HCT116 (cell line): ENCODE measurements around the gene CNPY3.

Source experiments
- CBX3 ChIP-seq: IDR thresholded peaks from 2 replicates; pipeline ENCODE4 v1.6.1; 2012; ENCODE audit warnings: low read depth
- EZH2 ChIP-seq: fragments of 200-600 bp; sonication (generic); IDR thresholded peaks from 2 replicates; pipeline ENCODE4 v1.6.1; 2017; ENCODE audit warnings: antibody characterized with exemption, mixed run types
- EZH2phosphoT487 ChIP-seq: fragments of 200-600 bp; IDR thresholded peaks from 2 replicates; pipeline ENCODE4 v1.6.1; 2018; ENCODE audit warnings: antibody characterized with exemption, borderline replicate concordance
- SRF ChIP-seq: IDR thresholded peaks from 2 replicates; pipeline ENCODE4 v1.6.1; 2012; ENCODE audit warnings: low read depth
- TF ChIP-seq, protein P1 (sequence below), 3 experiments: fragments of 200-600 bp in 1 of 3; sonication (generic) in 1 of 3; IDR thresholded peaks in 2 of 3; conservative IDR thresholded peaks in 1 of 3; 2 replicates each; pipeline ENCODE4 v1.5.1; 2012 to 2017; ENCODE audit warnings: low read depth in 2 of 3, low read length in 2 of 3, antibody characterized with exemption in 1 of 3, borderline replicate concordance in 1 of 3, control low read depth in 1 of 3, mild to moderate bottlenecking in 1 of 3, mixed read lengths in 1 of 3, mixed run types in 1 of 3, moderate library complexity in 1 of 3; ENCODE audit not compliant: insufficient read depth in 1 of 3
- TF ChIP-seq, protein P2 (sequence below): IDR thresholded peaks from 2 replicates; pipeline ENCODE4 v1.6.1; 2012; ENCODE audit warnings: low read depth

DNA sequence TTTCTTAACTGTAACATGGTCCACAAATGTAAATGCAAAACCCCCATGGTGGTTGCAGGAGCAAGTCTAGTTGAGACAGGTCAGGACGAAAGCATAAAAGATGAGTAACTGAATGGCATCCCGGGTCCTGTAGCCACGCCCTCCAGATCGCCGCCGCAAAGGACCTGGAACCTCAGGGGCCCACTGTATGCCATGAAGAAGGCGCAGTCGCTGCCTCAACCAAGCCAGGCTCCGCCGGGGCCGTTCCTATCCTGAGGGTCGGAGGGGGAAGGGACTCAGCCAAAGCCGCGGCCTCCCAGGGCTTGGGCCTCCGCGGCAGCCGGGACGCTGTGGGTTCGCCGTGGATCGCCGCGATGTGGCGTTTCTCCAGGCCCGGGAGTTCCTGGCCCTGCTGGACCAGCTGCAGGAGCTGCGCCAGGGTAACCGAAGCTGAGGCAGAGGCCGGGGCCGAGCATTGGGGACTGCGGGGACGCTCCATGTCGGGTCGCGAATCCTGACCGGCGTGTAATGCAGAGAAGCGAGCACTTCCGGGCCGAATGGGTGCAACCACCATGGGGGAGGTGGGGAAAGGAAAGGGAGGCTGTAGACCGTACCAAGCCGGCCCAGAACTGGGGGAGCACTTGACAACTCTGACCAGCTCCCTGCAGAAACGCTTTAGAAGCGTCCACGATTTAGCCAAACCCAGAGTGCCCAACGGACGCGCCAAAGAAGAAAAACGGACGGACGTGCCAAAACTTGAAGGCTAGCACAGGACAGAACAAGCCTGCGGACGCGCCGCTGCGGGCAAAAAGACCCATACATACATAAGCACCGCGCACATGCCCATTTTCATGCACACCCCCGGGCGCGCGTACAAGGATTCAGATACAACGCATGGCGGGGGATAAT, 38.7 kb upstream of the CNPY3 start:
- TF ChIP-seq CBX3 (peak; percentile 37; the same call in 1 of the 2 replicates), SRF (no peak), EZH2phosphoT487 (no peak), EZH2 (no peak)
- TF ChIP-seq, protein P1, sequence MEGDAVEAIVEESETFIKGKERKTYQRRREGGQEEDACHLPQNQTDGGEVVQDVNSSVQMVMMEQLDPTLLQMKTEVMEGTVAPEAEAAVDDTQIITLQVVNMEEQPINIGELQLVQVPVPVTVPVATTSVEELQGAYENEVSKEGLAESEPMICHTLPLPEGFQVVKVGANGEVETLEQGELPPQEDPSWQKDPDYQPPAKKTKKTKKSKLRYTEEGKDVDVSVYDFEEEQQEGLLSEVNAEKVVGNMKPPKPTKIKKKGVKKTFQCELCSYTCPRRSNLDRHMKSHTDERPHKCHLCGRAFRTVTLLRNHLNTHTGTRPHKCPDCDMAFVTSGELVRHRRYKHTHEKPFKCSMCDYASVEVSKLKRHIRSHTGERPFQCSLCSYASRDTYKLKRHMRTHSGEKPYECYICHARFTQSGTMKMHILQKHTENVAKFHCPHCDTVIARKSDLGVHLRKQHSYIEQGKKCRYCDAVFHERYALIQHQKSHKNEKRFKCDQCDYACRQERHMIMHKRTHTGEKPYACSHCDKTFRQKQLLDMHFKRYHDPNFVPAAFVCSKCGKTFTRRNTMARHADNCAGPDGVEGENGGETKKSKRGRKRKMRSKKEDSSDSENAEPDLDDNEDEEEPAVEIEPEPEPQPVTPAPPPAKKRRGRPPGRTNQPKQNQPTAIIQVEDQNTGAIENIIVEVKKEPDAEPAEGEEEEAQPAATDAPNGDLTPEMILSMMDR (IDR thresholded peaks at IDR 0.05 in 2 of 3, conservative IDR thresholded peaks at IDR 0.05 in 1 of 3; ENCODE audit: borderline replicate concordance in 1 of 3, insufficient read depth in 1 of 3, low read depth in 2 of 3, low read length in 2 of 3): no peak
- TF ChIP-seq, protein P2, sequence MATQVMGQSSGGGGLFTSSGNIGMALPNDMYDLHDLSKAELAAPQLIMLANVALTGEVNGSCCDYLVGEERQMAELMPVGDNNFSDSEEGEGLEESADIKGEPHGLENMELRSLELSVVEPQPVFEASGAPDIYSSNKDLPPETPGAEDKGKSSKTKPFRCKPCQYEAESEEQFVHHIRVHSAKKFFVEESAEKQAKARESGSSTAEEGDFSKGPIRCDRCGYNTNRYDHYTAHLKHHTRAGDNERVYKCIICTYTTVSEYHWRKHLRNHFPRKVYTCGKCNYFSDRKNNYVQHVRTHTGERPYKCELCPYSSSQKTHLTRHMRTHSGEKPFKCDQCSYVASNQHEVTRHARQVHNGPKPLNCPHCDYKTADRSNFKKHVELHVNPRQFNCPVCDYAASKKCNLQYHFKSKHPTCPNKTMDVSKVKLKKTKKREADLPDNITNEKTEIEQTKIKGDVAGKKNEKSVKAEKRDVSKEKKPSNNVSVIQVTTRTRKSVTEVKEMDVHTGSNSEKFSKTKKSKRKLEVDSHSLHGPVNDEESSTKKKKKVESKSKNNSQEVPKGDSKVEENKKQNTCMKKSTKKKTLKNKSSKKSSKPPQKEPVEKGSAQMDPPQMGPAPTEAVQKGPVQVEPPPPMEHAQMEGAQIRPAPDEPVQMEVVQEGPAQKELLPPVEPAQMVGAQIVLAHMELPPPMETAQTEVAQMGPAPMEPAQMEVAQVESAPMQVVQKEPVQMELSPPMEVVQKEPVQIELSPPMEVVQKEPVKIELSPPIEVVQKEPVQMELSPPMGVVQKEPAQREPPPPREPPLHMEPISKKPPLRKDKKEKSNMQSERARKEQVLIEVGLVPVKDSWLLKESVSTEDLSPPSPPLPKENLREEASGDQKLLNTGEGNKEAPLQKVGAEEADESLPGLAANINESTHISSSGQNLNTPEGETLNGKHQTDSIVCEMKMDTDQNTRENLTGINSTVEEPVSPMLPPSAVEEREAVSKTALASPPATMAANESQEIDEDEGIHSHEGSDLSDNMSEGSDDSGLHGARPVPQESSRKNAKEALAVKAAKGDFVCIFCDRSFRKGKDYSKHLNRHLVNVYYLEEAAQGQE: no peak
